GM23338 (cell line): ENCODE measurements around the gene ANAPC13. TPM values are rescaled to one million over a fixed set of nuclear protein-coding genes. Genes with fewer than 3 reads are reported as not detected.

ENCODE experiments used
- ATAC-seq: fragments of 200-7000 bp; cut with Tn5 transposase; 3 replicates; pipeline ENCODE4 v1.9.1; 2020
- DNase-seq: peaks from one replicate; pipeline ENCODE4 v3.0.0-alpha.2; 2015; ENCODE audit warnings: low spot score
- H2AFZ ChIP-seq: fragments of 200-600 bp; sonication (generic); 2 replicates; pipeline ENCODE4 v1.8.0; 2016; ENCODE audit warnings: antibody characterized with exemption, mild to moderate bottlenecking, moderate library complexity
- H3F3A ChIP-seq: fragments of 200-600 bp; sonication (generic); replicated peaks from 2 replicates; pipeline ENCODE4 v1.8.0; 2017; ENCODE audit warnings: antibody characterized with exemption, mixed run types, low read depth
- H3K27ac ChIP-seq: fragments of 200-600 bp; sonication (generic); 2 replicates; pipeline ENCODE4 v1.6.1; 2016; ENCODE audit warnings: low read depth
- H3K27me3 ChIP-seq: fragments of 200-600 bp; sonication (generic); 2 replicates; pipeline ENCODE4 v1.8.0; 2016; ENCODE audit warnings: mild to moderate bottlenecking, mixed run types, moderate library complexity; ENCODE audit not compliant: insufficient read depth
- H3K36me3 ChIP-seq: fragments of 200-600 bp; sonication (generic); 2 replicates; pipeline ENCODE4 v1.8.0; 2016; ENCODE audit warnings: mild to moderate bottlenecking; ENCODE audit not compliant: insufficient read depth
- H3K4me1 ChIP-seq: fragments of 200-600 bp; sonication (generic); 2 replicates; pipeline ENCODE4 v1.8.0; 2016; ENCODE audit warnings: mild to moderate bottlenecking, moderate library complexity; ENCODE audit not compliant: insufficient read depth
- H3K4me2 ChIP-seq: fragments of 200-600 bp; sonication (generic); 2 replicates; pipeline ENCODE4 v1.7.1; 2017; ENCODE audit warnings: mixed run types
- H3K4me3 ChIP-seq: fragments of 200-600 bp; sonication (generic); 2 replicates; pipeline ENCODE4 v1.6.1; 2016; ENCODE audit warnings: mixed run types
- H3K79me2 ChIP-seq: fragments of 200-600 bp; sonication (generic); replicated peaks from 2 replicates; pipeline ENCODE4 v1.8.0; 2017; ENCODE audit warnings: mild to moderate bottlenecking; ENCODE audit not compliant: insufficient read depth
- H3K9me2 ChIP-seq: fragments of 200-600 bp; sonication (generic); 2 replicates; pipeline ENCODE4 v1.8.0; 2017; ENCODE audit not compliant: insufficient read depth
- H4K20me1 ChIP-seq: fragments of 200-600 bp; sonication (generic); replicated peaks from 2 replicates; pipeline ENCODE4 v1.8.0; 2017; ENCODE audit warnings: mild to moderate bottlenecking; ENCODE audit not compliant: insufficient read depth
- H3K27ac Mint-ChIP-seq: 2 replicates; pipeline ENCODE4 v1.8.0; 2020; ENCODE audit warnings: inconsistent platforms, mild to moderate bottlenecking, moderate library complexity, mixed read lengths
- H3K27me3 Mint-ChIP-seq: 3 replicates; pipeline ENCODE4 v1.8.0; 2022; ENCODE audit warnings: low read depth, mild to moderate bottlenecking, moderate library complexity, mixed read lengths, inconsistent platforms; ENCODE audit not compliant: insufficient read depth, poor library complexity
- H3K36me3 Mint-ChIP-seq: 3 replicates; pipeline ENCODE4 v1.8.0; 2021; ENCODE audit warnings: low read depth, mild to moderate bottlenecking, inconsistent platforms, moderate library complexity, mixed read lengths
- H3K4me1 Mint-ChIP-seq: 3 replicates; pipeline ENCODE4 v1.8.0; 2020; ENCODE audit warnings: mild to moderate bottlenecking, inconsistent platforms, mixed read lengths
- H3K4me3 Mint-ChIP-seq: 3 replicates; pipeline ENCODE4 v1.8.0; 2021; ENCODE audit warnings: moderate library complexity, mild to moderate bottlenecking, inconsistent platforms, mixed read lengths
- H3K9me3 Mint-ChIP-seq: 3 replicates; pipeline ENCODE4 v1.8.0; 2020; ENCODE audit warnings: moderate library complexity, mild to moderate bottlenecking, inconsistent platforms, mixed read lengths
- CREB1 ChIP-seq: fragments of 250-450 bp; sonication (Bioruptor Pico); IDR thresholded peaks from 2 replicates; pipeline ENCODE4 v1.5.0; 2020; ENCODE audit warnings: low read depth, mild to moderate bottlenecking, moderate library complexity
- ETS1 ChIP-seq: IDR thresholded peaks from 2 replicates; pipeline ENCODE4 v1.6.1; 2016; ENCODE audit warnings: antibody characterized with exemption
- EZH2 ChIP-seq: fragments of 200-600 bp; sonication (generic); IDR thresholded peaks from one replicate; pipeline ENCODE4 v1.8.0; 2017; ENCODE audit warnings: antibody characterized with exemption, mild to moderate bottlenecking, low read depth; ENCODE audit not compliant: unreplicated experiment
- EZH2phosphoT487 ChIP-seq: fragments of 200-600 bp; sonication (generic); IDR thresholded peaks from one replicate; pipeline ENCODE4 v1.8.1; 2018; ENCODE audit warnings: antibody characterized with exemption; ENCODE audit not compliant: unreplicated experiment
- JUNB ChIP-seq: IDR thresholded peaks from one replicate; pipeline ENCODE4 v1.6.1; 2016; ENCODE audit warnings: antibody characterized with exemption; ENCODE audit not compliant: unreplicated experiment
- NANOG ChIP-seq: IDR thresholded peaks from 2 replicates; pipeline ENCODE4 v1.6.1; 2016; ENCODE audit warnings: antibody characterized with exemption, borderline replicate concordance
- POLR2AphosphoS5 ChIP-seq: IDR thresholded peaks from 2 replicates; pipeline ENCODE4 v1.6.1; 2016; ENCODE audit warnings: antibody characterized with exemption, low read depth
- STAT1 ChIP-seq: IDR thresholded peaks from one replicate; pipeline ENCODE4 v1.6.1; 2016; ENCODE audit warnings: antibody characterized with exemption; ENCODE audit not compliant: unreplicated experiment
- ZNF114 ChIP-seq: fragments of 250-450 bp; sonication (Bioruptor Pico); IDR thresholded peaks from 2 replicates; pipeline ENCODE4 v1.5.0; 2020; ENCODE audit warnings: mild to moderate bottlenecking, moderate library complexity
- ZNF331 ChIP-seq: fragments of 250-450 bp; sonication (Bioruptor Pico); IDR thresholded peaks from 2 replicates; pipeline ENCODE4 v1.5.0; 2020; ENCODE audit warnings: low read depth, mild to moderate bottlenecking, moderate library complexity
- ZNF462 ChIP-seq: fragments of 250-450 bp; sonication (Bioruptor Pico); IDR thresholded peaks from 2 replicates; pipeline ENCODE4 v1.5.0; 2020; ENCODE audit warnings: mild to moderate bottlenecking, moderate library complexity
- polyA plus RNA-seq: library from polyadenylated mRNA; unstranded; fragments of >200 nt; fragmentation: Nextera tagmentation; extraction: Ambion mirVana; gene quantifications from 2 replicates; pipeline ENCODE4 v1.2.1, GENCODE V29; 2016
- total RNA-seq: library from RNA; depleted of rRNA; stranded (reverse); fragments of >200 nt; shearing (Covaris generic); gene quantifications from 2 replicates; pipeline ENCODE4 v1.2.3, GENCODE V29; 2014
- TF ChIP-seq, protein P1 (sequence below), 2 experiments: fragments of 200-600 bp in 1 of 2; sonication (generic) in 1 of 2; conservative IDR thresholded peaks; 2 replicates each; pipeline versions ENCODE4 v1.5.1 to v1.6.1; 2016 to 2017; ENCODE audit warnings: antibody characterized with exemption in 2 of 2, low read depth in 2 of 2, mild to moderate bottlenecking in 2 of 2, moderate library complexity in 1 of 2
- TF ChIP-seq, protein P2 (sequence below): IDR thresholded peaks from one replicate; pipeline ENCODE4 v1.6.1; 2018; ENCODE audit warnings: antibody characterized with exemption; ENCODE audit not compliant: unreplicated experiment

ANAPC13 gene
- total and polyA plus RNA-seq, 2 experiments from 2014 or later, result 44.4 to 76.8 TPM

- TF ChIP-seq ZNF462 (CRISPR knock-in tag), result no peak
- no peak for TF ChIP-seq ZNF331 (CRISPR knock-in tag)
- no peak for TF ChIP-seq POLR2AphosphoS5
- no peak for TF ChIP-seq ZNF114
- TF ChIP-seq EZH2, result no peak
- no peak for TF ChIP-seq EZH2phosphoT487
- TF ChIP-seq, protein P1, sequence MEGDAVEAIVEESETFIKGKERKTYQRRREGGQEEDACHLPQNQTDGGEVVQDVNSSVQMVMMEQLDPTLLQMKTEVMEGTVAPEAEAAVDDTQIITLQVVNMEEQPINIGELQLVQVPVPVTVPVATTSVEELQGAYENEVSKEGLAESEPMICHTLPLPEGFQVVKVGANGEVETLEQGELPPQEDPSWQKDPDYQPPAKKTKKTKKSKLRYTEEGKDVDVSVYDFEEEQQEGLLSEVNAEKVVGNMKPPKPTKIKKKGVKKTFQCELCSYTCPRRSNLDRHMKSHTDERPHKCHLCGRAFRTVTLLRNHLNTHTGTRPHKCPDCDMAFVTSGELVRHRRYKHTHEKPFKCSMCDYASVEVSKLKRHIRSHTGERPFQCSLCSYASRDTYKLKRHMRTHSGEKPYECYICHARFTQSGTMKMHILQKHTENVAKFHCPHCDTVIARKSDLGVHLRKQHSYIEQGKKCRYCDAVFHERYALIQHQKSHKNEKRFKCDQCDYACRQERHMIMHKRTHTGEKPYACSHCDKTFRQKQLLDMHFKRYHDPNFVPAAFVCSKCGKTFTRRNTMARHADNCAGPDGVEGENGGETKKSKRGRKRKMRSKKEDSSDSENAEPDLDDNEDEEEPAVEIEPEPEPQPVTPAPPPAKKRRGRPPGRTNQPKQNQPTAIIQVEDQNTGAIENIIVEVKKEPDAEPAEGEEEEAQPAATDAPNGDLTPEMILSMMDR (conservative IDR thresholded peaks at IDR 0.05; ENCODE audit: low read depth in 2 of 2), result no peak
- TF ChIP-seq ETS1, result no peak
- TF ChIP-seq NANOG, result no peak
- no peak for TF ChIP-seq JUNB
- TF ChIP-seq, protein P2, sequence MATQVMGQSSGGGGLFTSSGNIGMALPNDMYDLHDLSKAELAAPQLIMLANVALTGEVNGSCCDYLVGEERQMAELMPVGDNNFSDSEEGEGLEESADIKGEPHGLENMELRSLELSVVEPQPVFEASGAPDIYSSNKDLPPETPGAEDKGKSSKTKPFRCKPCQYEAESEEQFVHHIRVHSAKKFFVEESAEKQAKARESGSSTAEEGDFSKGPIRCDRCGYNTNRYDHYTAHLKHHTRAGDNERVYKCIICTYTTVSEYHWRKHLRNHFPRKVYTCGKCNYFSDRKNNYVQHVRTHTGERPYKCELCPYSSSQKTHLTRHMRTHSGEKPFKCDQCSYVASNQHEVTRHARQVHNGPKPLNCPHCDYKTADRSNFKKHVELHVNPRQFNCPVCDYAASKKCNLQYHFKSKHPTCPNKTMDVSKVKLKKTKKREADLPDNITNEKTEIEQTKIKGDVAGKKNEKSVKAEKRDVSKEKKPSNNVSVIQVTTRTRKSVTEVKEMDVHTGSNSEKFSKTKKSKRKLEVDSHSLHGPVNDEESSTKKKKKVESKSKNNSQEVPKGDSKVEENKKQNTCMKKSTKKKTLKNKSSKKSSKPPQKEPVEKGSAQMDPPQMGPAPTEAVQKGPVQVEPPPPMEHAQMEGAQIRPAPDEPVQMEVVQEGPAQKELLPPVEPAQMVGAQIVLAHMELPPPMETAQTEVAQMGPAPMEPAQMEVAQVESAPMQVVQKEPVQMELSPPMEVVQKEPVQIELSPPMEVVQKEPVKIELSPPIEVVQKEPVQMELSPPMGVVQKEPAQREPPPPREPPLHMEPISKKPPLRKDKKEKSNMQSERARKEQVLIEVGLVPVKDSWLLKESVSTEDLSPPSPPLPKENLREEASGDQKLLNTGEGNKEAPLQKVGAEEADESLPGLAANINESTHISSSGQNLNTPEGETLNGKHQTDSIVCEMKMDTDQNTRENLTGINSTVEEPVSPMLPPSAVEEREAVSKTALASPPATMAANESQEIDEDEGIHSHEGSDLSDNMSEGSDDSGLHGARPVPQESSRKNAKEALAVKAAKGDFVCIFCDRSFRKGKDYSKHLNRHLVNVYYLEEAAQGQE, result no peak
- no peak for TF ChIP-seq CREB1 (CRISPR knock-in tag)
- TF ChIP-seq STAT1, result no peak
- ATAC-seq (no peak), DNase-seq (no peak)
- peaks cover 4% of the 10 kb centered on the region; the same call in 1 of the 2 replicates for H4K20me1 ChIP-seq
- peaks cover 5% of the 10 kb centered on the region; the same call in 1 of the 2 replicates for H3K36me3 ChIP-seq
- Mint-ChIP-seq H3K27me3 (peaks cover 9% of the 10 kb centered on the region), H3K4me1 (peaks cover 22% of the 10 kb centered on the region), H3K27ac (no peak overlapping the region), H3K4me3 (peak overlapping the region; percentile 91), H3K36me3 (peaks cover 13% of the 10 kb centered on the region), H3K9me3 (no peaks in the 10 kb centered on the region)
- peak overlapping the region; percentile 82 for H3K4me3 ChIP-seq
- H3K79me2 ChIP-seq, result peaks cover 58% of the 10 kb centered on the region
- no peaks in the 10 kb centered on the region for H3K27me3 ChIP-seq
- H3K4me2 ChIP-seq, result peak overlapping the region; percentile 91
- H3K27ac ChIP-seq, result no peak overlapping the region
- H3K4me1 ChIP-seq, result peaks cover 14% of the 10 kb centered on the region
- no peaks in the 10 kb centered on the region for H3K9me2 ChIP-seq
- no peak overlapping the region for H2AFZ ChIP-seq
- 0 out of 2 replicates have a peak, but pooled peaks cover 3% of the 10 kb centered on the region for H3F3A ChIP-seq
Observed at GRCh38 chr3:134487406-134487805, 1.6 kb upstream of the ANAPC13 start.
